ENCODE results near the gene CAPN13. TPM values are rescaled to one million over a fixed set of nuclear protein-coding genes. Genes with fewer than 3 reads are reported as not detected.

Gene CAPN13
- total and polyA plus RNA-seq, 2 donors (not counting 3 experiments of a cell fraction or from before 2014, with no cell fraction given) = not detected

GRCh38 chr2:30711646-30712085 is 95.6 kb downstream of the CAPN13 start:
- Histone ChIP-seq H3K36me3 (ENCODE audit: control insufficient read depth in 2 of 2, extremely low read depth in 1 of 2, insufficient read depth in 2 of 2, low read length in 2 of 2) (no peaks in the 10 kb centered on the region), H3K27ac (ENCODE audit: insufficient read depth, low read depth, low read length) (no peak overlapping the region), H3K9ac (replicated peaks; ENCODE audit: extremely low read depth, insufficient read depth, low read length) (no peak overlapping the region), H3K9me1 (replicated peaks; ENCODE audit: control insufficient read depth, extremely low read depth, insufficient read depth, low read length) (no peaks in the 10 kb centered on the region), H3K4me2 (ENCODE audit: insufficient read depth, low read length) (no peak overlapping the region), H3K79me2 (ENCODE audit: control insufficient read depth, insufficient read depth, low read length) (no peaks in the 10 kb centered on the region), H2AFZ (ENCODE audit: low read depth, low read length) (no peak overlapping the region), H3K27me3 (ENCODE audit: control insufficient read depth in 2 of 2, insufficient read depth in 2 of 2, low read length in 2 of 2) (no peaks in the 10 kb centered on the region), H3K4me3 (replicated peaks in 1 of 3; ENCODE audit: insufficient read depth in 1 of 3, low read depth in 1 of 3, low read length in 3 of 3) (no peak overlapping the region), H3K9me3 (replicated peaks; ENCODE audit: control insufficient read depth, insufficient read depth, low read length) (no peaks in the 10 kb centered on the region), H4K20me1 (replicated peaks; ENCODE audit: control insufficient read depth, extremely low read depth, insufficient read depth, low read length) (no peaks in the 10 kb centered on the region), H3K4me1 (ENCODE audit: control insufficient read depth, extremely low read depth, insufficient read depth, low read length) (no peaks in the 10 kb centered on the region)
- ChIA-PET POLR2A (interaction anchor here (0.6 to 1.0 kb wide), 3 partner anchors 544 to 620 kb away, joined by 4 to 6 read pairs (median 5); no protein-coding TSS in a partner anchor), CTCF (interaction anchor here (0.6 to 12.9 kb wide), 91 partner anchors 9 to 1350 kb away, joined by 3 to 542 read pairs (median 4); partner anchors contain the start of genes EHD3, LCLAT1 and YPEL5)
- BruUV-seq (replicated peaks) = no TSS peak
- dilution Hi-C loops (cut with MboI; ENCODE audit: extremely low pct_ligation_motif_present, low sequenced_read_pairs) (loop anchor here (25.0 kb wide), 1 partner anchor 626 kb away; no protein-coding TSS in a partner anchor), intact Hi-C loops (cut with micrococcal nuclease) (loop anchor here (1.0 to 5.0 kb wide), 4 partner anchors 503 to 564 kb away; partner anchors contain the start of genes EHD3 and YPEL5)
- peak; percentile 97 for FAIRE-seq
- TF ChIP-seq JUN (IDR thresholded peaks at IDR 0.05; ENCODE audit: borderline replicate concordance, insufficient read depth, insufficient read length, low read depth) = no peak
- peak; percentile 99 to 100 for TF ChIP-seq CTCF (IDR thresholded peaks at IDR 0.05; ENCODE audit: extremely low read depth in 1 of 2, insufficient read depth in 1 of 2, low read depth in 1 of 2, low read length in 2 of 2)
- DNase-seq (ENCODE audit: low read depth, low spot score) = peak; percentile 88

- H3K4me3 ChIP-seq (replicated peaks in 1 of 3; ENCODE audit: insufficient read depth in 1 of 3, low read depth in 1 of 3, low read length in 3 of 3) = no peak overlapping the region
- H3K4me1 ChIP-seq (ENCODE audit: control insufficient read depth, extremely low read depth, insufficient read depth, low read length) = no peaks in the 10 kb centered on the region
- FAIRE-seq (no peak), DNase-seq (ENCODE audit: low read depth, low spot score) (no peak)
- CTCF ChIA-PET = interaction anchor here (0.8 to 12.9 kb wide), 9 partner anchors 12 to 623 kb away, joined by 3 to 542 read pairs (median 7); no protein-coding TSS in a partner anchor
- H3K27ac ChIP-seq (ENCODE audit: insufficient read depth, low read depth, low read length) = no peak overlapping the region
- intact Hi-C loops (cut with micrococcal nuclease) (loop anchor here (5.0 kb wide), 2 partner anchors 522 to 563 kb away; partner anchors contain the start of genes EHD3 and YPEL5), dilution Hi-C loops (cut with MboI; ENCODE audit: extremely low pct_ligation_motif_present, low sequenced_read_pairs) (loop anchor here (25.0 kb wide), 1 partner anchor 627 kb away; no protein-coding TSS in a partner anchor)
- BruUV-seq (replicated peaks) = no TSS peak
- TF ChIP-seq GATA2 (IDR thresholded peaks at IDR 0.05; ENCODE audit: insufficient read depth, insufficient read length, low read depth, low read length) = no peak
- no peak for TF ChIP-seq MAX (IDR thresholded peaks at IDR 0.05; ENCODE audit: insufficient read depth, insufficient read length)
- no peak for TF ChIP-seq MYC (IDR thresholded peaks at IDR 0.05; ENCODE audit: low read depth, low read length)
- no peak for TF ChIP-seq JUN (IDR thresholded peaks at IDR 0.05; ENCODE audit: borderline replicate concordance, insufficient read depth, insufficient read length, low read depth)
- TF ChIP-seq POLR2A (IDR thresholded peaks at IDR 0.05; ENCODE audit: low read depth, low read length) = no peak
- no peak for TF ChIP-seq FOS (IDR thresholded peaks at IDR 0.05; ENCODE audit: borderline replicate concordance, insufficient read depth, low read length)
- no peak overlapping the region for H2AFZ ChIP-seq (ENCODE audit: low read depth, low read length)
- H3K79me2 ChIP-seq (ENCODE audit: control insufficient read depth, insufficient read depth, low read length) = no peaks in the 10 kb centered on the region
- no peaks in the 10 kb centered on the region for H3K9me1 ChIP-seq (replicated peaks; ENCODE audit: control insufficient read depth, extremely low read depth, insufficient read depth, low read length)
- H3K4me2 ChIP-seq (ENCODE audit: insufficient read depth, low read length) = no peak overlapping the region
- no peaks in the 10 kb centered on the region for H3K27me3 ChIP-seq (ENCODE audit: control insufficient read depth in 2 of 2, insufficient read depth in 2 of 2, low read length in 2 of 2)
- H3K36me3 ChIP-seq (ENCODE audit: control insufficient read depth in 2 of 2, extremely low read depth in 1 of 2, insufficient read depth in 2 of 2, low read length in 2 of 2) = no peaks in the 10 kb centered on the region
- POLR2A ChIA-PET = no interaction called here
- H3K9me3 ChIP-seq (replicated peaks; ENCODE audit: control insufficient read depth, insufficient read depth, low read length) = no peaks in the 10 kb centered on the region
- H4K20me1 ChIP-seq (replicated peaks; ENCODE audit: control insufficient read depth, extremely low read depth, insufficient read depth, low read length) = no peaks in the 10 kb centered on the region
- H3K9ac ChIP-seq (replicated peaks; ENCODE audit: extremely low read depth, insufficient read depth, low read length) = no peak overlapping the region
Observed at GRCh38 chr2:30710461-30710860, 96.8 kb downstream of the CAPN13 start.

All from endothelial cell of umbilical vein (primary cell).